RWPE2 (cell line): ENCODE data around the gene SAMD8.
"Not testable (repeated sequence)": the region's sequence is repeated elsewhere in the genome, so short reads cannot be mapped to it uniquely, and the experiment has no call there.

Source experiments
- ATAC-seq: fragments of 200-7000 bp; cut with Tn5 transposase; 3 replicates; pipeline ENCODE4 v1.9.1; 2021; ENCODE audit warnings: low read depth
- DNase-seq: peaks from one replicate; pipeline ENCODE4 v3.0.0-alpha.2; 2020; ENCODE audit warnings: low spot score
- H3K27ac ChIP-seq: fragments of 450-650 bp; 2 replicates; pipeline ENCODE4 v1.5.1; 2017; ENCODE audit warnings: mild to moderate bottlenecking; ENCODE audit not compliant: poor library complexity, severe bottlenecking
- H3K27me3 ChIP-seq: fragments of 250-450 bp; sonication (Bioruptor Pico); 2 replicates; pipeline ENCODE4 v1.5.1; 2021; ENCODE audit warnings: mild to moderate bottlenecking, moderate library complexity; ENCODE audit not compliant: insufficient read depth, poor library complexity, severe bottlenecking
- H3K36me3 ChIP-seq: fragments of 250-450 bp; sonication (Bioruptor Pico); 2 replicates; pipeline ENCODE4 v1.5.1; 2020; ENCODE audit warnings: low read depth, mild to moderate bottlenecking, moderate library complexity
- H3K4me1 ChIP-seq: fragments of 250-450 bp; sonication (Bioruptor Pico); 2 replicates; pipeline ENCODE4 v1.5.1; 2021; ENCODE audit warnings: mild to moderate bottlenecking, moderate library complexity; ENCODE audit not compliant: insufficient read depth, poor library complexity, severe bottlenecking
- H3K4me3 ChIP-seq: fragments of 250-450 bp; sonication (Bioruptor Pico); 2 replicates; pipeline ENCODE4 v1.5.1; 2021; ENCODE audit warnings: mild to moderate bottlenecking, moderate library complexity; ENCODE audit not compliant: severe bottlenecking
- H3K9me3 ChIP-seq: fragments of 250-450 bp; sonication (Bioruptor Pico); 2 replicates; pipeline ENCODE4 v1.5.1; 2021; ENCODE audit warnings: mild to moderate bottlenecking, moderate library complexity; ENCODE audit not compliant: severe bottlenecking
- CTCF ChIP-seq: fragments of 450-650 bp; IDR thresholded peaks from one replicate; pipeline ENCODE4 v1.5.1; 2017; ENCODE audit warnings: mild to moderate bottlenecking, moderate library complexity; ENCODE audit not compliant: poor library complexity, severe bottlenecking

Gene SAMD8

GRCh38 chr10:75103881-75104686, 7.4 kb upstream of the SAMD8 start:
- Histone ChIP-seq H3K27ac (no peak overlapping the region), H3K9me3 (no peaks in the 10 kb centered on the region), H3K36me3 (no peaks in the 10 kb centered on the region), H3K4me1 (peaks cover 8% of the 10 kb centered on the region), H3K4me3 (no peak overlapping the region), H3K27me3 (no peaks in the 10 kb centered on the region)
- no peak for TF ChIP-seq CTCF
- DNase-seq (no peak), ATAC-seq (no peak)

GRCh38 chr10:75104842-75105241, 6.6 kb upstream of the SAMD8 start:
- H3K4me3 ChIP-seq = no peak overlapping the region
- no peaks in the 10 kb centered on the region for H3K9me3 ChIP-seq
- peaks cover 8% of the 10 kb centered on the region for H3K4me1 ChIP-seq
- ATAC-seq (no peak), DNase-seq (no peak)
- H3K27ac ChIP-seq = no peak overlapping the region
- no peaks in the 10 kb centered on the region for H3K36me3 ChIP-seq
- no peak for TF ChIP-seq CTCF
- no peaks in the 10 kb centered on the region for H3K27me3 ChIP-seq

- TF ChIP-seq CTCF = no peak
- Histone ChIP-seq H3K4me1 (peaks cover 8% of the 10 kb centered on the region), H3K27ac (no peak overlapping the region), H3K4me3 (no peak overlapping the region), H3K9me3 (no peaks in the 10 kb centered on the region), H3K36me3 (no peaks in the 10 kb centered on the region), H3K27me3 (no peaks in the 10 kb centered on the region)
- ATAC-seq = no peak
- DNase-seq = no peak
Observed at GRCh38 chr10:75105576-75106197, 5.8 kb upstream of the SAMD8 start.

GRCh38 chr10:75106242-75106641, 5.2 kb upstream of the SAMD8 start:
- H3K36me3 ChIP-seq = no peaks in the 10 kb centered on the region
- DNase-seq = no peak
- H3K27ac ChIP-seq = no peak overlapping the region
- no peak for ATAC-seq
- H3K4me3 ChIP-seq = no peak overlapping the region
- H3K9me3 ChIP-seq = no peaks in the 10 kb centered on the region
- no peak for TF ChIP-seq CTCF
- H3K4me1 ChIP-seq = peaks cover 8% of the 10 kb centered on the region
- H3K27me3 ChIP-seq = no peaks in the 10 kb centered on the region

- H3K36me3 ChIP-seq, H3K27ac ChIP-seq, H3K4me1 ChIP-seq, H3K4me3 ChIP-seq, H3K9me3 ChIP-seq, ATAC-seq, H3K27me3 ChIP-seq, DNase-seq: not testable (repeated sequence)
Observed at GRCh38 chr10:75106891-75107290, 4.6 kb upstream of the SAMD8 start.
